RPMI8226 (cell line): Measurements from ENCODE around the gene DLST.

ENCODE experiments used
- DNase-seq: peaks from one replicate; pipeline ENCODE4 v3.0.0-alpha.2; 2015

DLST gene

DNA sequence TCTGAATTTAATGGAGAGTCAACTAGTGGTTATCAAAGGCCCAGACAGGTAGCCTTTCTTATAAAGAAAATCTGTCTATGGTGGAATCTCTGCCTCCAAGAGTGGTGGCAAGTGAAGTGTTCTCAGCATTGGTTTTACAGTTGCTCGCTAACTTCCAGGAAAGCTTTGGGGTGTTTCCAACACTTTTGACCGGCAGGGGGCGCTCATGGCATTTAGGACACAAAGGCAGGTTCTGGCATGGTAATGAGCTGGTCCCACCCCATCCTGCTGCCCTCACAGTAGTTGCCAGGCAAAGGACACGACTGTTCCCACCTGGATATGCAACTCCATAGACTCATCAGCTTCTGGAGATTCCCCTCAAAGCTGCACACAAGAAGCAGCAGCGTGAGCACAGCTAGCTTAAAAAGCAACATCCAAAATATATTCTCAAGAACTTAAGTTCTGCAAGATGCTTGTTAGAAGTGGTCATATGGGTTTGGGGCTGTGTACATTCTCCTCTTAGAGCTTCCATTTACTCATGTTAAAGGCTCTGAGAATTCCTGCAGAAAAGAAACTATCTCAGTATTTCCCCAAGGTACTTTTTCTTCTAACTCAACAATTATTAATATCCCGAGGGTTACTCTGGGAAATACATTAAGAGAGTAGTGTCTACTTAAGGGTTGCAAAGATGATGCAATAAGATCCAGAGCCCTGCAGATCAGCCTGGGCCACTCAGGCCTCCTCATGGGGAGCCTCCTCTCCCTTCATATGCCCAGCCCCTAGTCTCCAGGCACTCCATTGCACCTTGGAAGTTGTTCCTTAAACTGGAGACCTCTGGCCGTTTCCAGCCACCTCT, 20.6 kb upstream of the DLST start:
- DNase-seq: peak; percentile 80

- DNase-seq: no peak
Observed at GRCh38 chr14:74861734-74862090, 20.0 kb upstream of the DLST start.

DNA sequence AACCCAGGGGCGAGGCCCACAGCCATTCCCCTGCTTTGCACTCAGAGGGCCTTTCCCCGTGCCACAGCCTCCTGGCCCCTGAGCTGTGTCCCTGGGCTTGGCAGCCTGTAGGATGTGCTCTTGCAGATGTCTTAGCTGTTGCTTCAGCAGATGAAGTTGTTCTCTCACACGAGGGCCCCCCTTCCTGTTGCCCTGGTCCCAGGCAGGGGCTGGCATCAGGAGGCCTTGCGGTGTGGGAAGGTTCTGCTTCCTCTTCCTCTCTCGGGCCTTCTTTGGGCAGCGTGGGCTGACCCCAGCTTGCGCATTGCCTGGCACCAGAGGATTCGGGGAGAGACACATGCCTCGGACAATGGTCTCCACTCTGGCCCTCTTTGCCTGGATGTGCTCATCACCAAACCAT, 18.4 kb upstream of the DLST start:
- no peak for DNase-seq

DNA sequence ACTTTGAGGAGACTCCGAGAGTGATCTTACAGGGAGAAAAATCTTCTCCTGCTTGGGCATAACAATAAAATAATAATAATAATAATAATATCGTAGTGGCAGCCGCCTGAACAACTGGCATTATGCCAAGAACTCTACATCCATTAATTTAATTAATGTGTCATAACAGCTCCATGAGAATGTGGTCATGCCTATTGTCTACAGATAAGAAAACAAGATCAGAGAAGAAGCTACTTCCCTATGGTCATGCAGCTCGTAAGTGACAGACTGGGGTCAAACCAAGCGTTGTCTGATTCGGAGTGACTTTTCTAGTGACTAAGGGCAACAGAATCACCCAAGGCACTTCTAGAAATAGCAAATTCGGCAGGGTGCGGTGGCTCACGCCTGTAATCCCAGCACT, 17.5 kb upstream of the DLST start:
- DNase-seq: no peak

GRCh38 chr14:74865156-74865555, 16.6 kb upstream of the DLST start:
- DNase-seq: no peak

GRCh38 chr14:74866708-74867389, 14.9 kb upstream of the DLST start:
- DNase-seq: no peak

DNA sequence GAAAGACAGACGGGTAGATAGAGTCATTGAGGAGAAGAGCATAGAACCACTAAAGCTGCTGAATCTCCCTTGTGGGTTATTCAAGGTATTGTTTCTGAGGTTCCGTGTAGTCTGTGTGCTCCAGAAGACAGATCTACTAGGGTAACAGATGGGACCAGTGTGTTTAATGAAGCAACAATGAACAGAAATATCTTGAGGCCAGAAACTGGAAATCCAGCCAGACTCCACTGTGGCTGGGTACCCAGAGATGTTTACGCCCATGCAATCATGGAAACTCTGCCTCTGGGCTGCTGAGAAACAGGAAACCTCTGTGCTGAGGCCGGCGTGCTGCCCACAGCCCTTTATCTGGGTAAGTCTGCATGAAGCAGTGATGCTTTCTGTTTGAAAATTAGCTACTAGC, 14.0 kb upstream of the DLST start:
- DNase-seq: no peak

- no peak for DNase-seq
Observed at GRCh38 chr14:74868739-74869138, 13.0 kb upstream of the DLST start.

GRCh38 chr14:74871819-74872218, 9.9 kb upstream of the DLST start:
- no peak for DNase-seq

DNA sequence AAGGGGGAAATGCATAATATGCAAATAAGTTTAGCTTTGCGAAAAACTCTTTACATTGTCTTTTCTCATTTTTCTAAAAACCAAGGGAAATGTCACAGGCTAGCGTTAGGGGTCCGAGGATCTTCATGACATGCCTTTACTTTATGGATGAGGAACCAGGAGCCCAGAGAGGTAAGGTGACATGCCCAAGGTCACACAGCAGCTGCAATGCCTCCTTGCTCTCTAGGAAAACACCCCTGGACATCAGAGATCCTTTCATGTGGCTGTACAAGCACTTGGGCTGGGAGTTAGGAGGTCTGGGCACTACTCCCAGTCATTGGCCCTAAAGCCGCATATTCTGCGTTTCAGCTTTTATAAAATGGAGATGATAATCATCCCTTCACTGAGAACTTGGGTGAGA, 6.5 kb upstream of the DLST start:
- DNase-seq: no peak

DNA sequence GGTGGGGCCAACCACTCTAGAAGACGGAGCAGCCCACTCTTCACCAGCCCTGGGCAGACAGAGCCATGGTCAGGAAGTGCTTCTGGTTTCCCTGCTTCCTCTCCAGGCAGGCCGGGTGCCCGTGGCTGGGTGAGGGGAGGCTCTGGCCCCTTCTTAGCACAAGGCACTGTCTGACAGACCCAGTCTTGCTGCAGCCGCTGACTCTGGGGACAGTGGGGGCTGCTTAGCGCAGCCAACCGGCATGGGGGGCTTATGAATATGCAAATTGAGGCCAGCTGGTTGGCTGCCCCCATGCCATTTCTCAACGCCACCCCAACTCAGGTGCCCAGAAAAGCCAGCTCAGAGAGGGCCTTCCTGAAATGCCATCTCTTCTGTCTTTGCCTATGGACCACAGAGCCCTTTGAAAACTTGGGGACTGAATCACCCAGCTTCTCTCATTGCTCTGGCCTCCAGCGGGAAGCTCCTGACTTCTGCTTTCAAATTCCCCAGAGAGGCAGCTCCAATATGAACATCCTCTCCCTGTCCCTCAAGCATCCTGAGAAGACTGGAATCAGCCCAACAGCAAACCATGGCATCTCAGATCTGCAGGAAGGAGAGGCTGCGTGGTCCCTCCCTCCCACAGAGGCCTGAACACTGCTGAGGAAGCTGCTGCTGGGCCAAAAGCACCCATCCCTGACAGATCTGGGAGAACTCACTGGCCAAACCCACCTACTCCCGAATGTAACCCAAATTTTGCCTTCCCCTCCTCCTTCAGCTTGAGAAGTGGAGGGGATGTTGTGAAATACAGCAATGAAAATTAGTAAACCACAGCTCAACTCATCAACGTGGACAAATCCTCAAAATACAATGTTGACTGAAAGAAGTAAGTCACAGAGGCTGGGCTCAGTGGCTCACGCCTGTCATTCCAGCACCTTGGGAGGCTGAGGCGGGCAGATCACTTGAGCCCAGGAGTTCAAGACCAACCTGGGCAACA, 5.5 kb upstream of the DLST start, which contains the start of gene PROX2:
TSS of gene PROX2 (minus strand) at position 205 of the 973 bp plus-strand sequence. CDS start 12,311 bp downstream, outside the sequence.
- DNase-seq: no peak

DNA sequence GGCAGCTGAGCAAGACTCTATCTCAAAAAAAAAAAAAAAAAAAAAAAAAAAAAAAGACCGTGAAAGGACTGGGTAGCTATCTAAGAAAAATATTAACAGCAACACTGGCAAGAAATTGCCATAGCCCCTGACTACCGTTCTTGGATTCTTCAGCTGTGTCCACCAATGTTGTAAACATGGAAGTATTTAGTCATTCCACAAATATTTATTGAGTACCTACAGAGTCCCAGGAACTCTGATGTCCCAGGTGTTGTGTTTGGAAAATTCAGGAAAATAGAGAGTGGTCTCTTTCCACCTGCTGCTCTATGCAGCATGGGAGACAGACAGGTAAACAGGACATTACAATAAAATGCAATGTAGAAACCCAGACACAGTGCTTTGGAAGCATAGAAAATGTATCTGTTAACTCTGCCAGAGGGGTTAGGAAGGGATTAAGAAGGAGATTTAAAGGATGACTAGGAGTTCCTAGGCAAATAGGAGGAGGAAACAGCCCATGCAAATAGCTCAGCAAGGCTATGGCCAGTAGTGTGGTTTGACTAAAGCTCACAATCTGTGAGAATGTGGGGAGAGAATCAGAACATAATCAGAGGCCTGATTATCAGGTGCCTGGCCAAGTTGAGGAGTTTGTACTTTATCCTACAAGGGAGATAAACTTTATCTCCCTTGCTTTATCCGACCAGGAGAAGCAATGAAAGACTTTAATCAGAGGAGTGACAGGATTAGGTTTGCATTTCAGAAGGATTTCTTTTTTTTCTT, 2.1 kb upstream of the DLST start:
- DNase-seq: no peak

DNA sequence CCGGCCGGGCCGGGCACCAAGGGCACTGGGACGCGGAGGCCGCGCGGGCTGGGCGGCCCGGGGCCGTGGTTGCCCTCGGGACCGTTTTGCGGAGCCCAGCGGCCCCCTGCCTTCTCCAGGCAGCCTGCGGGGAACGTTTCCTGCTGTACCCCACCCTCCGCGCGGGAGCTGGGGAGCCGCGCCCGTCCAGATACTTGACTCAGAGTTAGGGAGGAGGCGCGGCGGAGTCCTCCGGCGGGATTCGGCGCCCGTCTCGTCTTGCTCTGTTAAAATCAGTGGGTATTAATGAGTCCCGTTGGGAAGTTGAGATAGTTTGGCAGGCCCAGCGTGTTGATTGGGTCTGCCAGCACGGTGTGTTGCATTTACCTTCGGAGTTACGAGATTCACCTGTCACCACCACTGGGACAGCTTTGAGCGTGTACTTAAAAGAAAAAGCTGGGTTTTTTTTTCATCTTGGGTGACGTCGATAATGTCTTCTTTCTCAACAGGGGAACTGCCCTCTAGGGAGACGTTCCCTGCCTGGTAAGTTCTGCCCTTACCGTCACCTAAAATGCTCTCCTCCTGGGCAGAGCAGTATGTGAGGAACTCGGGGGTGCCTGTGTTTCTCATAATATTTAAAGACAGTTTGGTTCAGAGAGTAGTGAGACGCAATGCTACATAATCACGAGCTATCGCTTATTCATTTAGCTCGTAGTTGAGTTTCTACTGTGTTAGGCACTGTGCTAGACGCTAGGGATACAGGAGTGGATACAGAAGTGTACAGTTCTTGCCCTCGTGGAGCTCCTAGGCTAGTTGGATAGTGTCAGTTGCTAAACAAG, 596 bp downstream of the DLST start:
- DNase-seq: peak; percentile 28

DNA sequence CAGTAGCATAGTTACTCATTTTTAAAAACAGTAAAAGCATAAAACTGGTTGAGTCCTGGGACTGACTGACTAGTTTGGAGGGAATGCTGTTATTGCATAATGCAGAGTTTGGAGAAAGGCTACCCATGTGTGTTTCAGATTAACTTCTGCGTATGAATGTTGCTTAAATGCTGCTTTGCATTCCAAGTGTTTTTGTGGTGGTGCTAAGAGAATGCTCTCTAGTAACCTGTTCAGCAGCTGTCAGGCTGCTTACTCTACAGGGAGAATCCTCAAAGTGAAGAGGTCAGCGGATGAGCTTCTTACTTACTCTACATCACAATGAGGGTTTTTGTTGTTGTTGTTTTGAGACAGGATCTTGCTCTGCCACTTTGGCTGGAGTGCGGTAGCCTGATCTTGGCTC, 4.3 kb downstream of the DLST start:
- DNase-seq: no peak

GRCh38 chr14:74888164-74889158, 6.7 kb downstream of the DLST start:
- no peak for DNase-seq

- DNase-seq: no peak
Observed at GRCh38 chr14:74890262-74890661, 8.5 kb downstream of the DLST start.

DNA sequence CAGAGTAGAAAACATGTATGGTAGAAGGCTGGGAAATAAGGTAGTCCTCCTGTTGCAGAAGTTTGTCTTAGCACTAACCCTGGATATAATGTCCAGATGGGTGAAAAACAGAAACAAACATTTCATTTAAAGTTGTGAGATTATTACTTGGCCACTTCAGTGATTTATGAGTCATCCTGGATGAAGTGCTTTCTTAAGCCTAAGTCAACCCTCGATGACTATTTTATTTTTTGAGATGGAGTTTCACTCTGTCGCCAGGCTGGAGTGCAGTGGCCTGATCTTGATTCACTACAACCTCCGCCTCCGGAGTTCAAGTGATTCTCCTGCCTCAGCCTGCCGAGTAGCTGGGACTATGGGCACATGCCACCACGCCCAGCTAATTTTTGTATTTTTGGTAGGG, 10.2 kb downstream of the DLST start:
- DNase-seq: no peak

- DNase-seq: no peak
Observed at GRCh38 chr14:74892745-74893144, 11.0 kb downstream of the DLST start.

DNA sequence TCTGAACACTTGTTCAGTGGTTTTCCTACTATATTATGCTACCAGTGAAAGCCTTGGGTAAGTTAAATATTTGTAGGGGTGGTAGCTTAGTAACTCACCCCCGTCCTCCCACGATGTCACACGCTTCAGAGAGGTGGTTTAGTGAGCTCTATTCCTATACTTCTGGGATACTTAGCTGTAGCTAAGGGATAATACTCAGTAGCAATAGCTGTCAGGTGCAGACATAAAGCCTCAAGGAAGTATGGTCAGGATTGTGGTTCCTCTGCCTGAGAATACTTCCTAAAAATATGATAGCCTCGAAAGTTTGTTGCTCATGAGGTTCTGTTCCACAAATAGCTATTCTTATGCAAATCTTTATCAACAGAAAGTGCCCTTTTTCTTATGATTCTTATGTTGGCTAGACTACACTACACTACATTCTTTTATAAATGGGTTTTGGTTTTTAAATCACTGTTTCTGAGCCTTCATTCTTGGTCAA, 11.9 kb downstream of the DLST start:
- DNase-seq: no peak

DNA sequence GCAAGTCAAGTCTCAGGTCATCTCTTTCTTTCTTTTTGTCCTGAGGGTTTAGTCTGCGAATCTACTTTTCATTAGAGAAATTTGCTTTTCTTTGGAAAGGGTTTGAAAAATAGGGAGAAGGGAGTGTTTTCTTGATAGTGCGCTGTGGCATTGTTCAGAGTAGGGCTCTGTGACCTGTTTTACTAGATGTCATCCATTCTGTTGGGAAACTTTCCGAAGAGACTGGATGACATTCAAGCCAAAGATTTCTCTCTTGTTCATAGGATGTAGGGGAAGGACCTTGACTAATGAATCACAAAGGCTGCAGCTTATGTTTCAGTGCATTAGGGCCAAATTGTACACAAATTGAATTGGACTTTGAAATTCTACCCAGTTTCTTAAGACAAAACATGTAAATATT, 14.7 kb downstream of the DLST start:
- DNase-seq: no peak
